ENCODE data around the gene ALPK1. TPM values are rescaled to one million over a fixed set of nuclear protein-coding genes. Genes with fewer than 3 reads are reported as not detected.

The ALPK1 gene
- polyA plus RNA-seq, 1 of the 3 experiments (the other 2 are of a cell fraction), result 2.8 TPM

- WGBS (ENCODE audit: low lambda C conversion rate), result 80% methylated on average over 10 of the region's 11 CpGs
- H3K36me3 ChIP-seq (replicated peaks in 1 of 2; ENCODE audit: control insufficient read depth in 1 of 2, insufficient read depth in 2 of 2, low read length in 1 of 2), result no peaks in the 10 kb centered on the region
- peaks cover 0 to 6% of the 10 kb centered on the region in 2 experiments; a peak in 2 of 4 replicates for H3K4me1 ChIP-seq (ENCODE audit: control insufficient read depth in 1 of 2, insufficient read depth in 2 of 2, low read depth in 1 of 2, low read length in 1 of 2)
- H3K27me3 ChIP-seq (ENCODE audit: insufficient read depth), result no peaks in the 10 kb centered on the region
- no peaks in the 10 kb centered on the region for H3K79me2 ChIP-seq (ENCODE audit: insufficient read depth)
- H3K4me2 ChIP-seq, result no peak overlapping the region
- H3K27ac ChIP-seq (ENCODE audit: low read depth in 2 of 2, low read length in 1 of 2), result no peak overlapping the region; a peak in 1 of 4 replicates
- H3F3A ChIP-seq (replicated peaks; ENCODE audit: insufficient read depth), result no peaks in the 10 kb centered on the region
- no peak overlapping the region for H2AFZ ChIP-seq (ENCODE audit: low read depth)
- H3K4me3 ChIP-seq (ENCODE audit: low read depth in 2 of 2, low read length in 1 of 2), result no peak overlapping the region
- POLR2A ChIA-PET, result no interaction called here
- H3K9ac ChIP-seq, result no peak overlapping the region
- CTCF ChIA-PET, result interaction anchor here (0.6 to 3.1 kb wide), 10 partner anchors 11 to 257 kb away, joined by 3 to 18 read pairs (median 4); no protein-coding TSS in a partner anchor
- TF ChIP-seq REST (IDR thresholded peaks at IDR 0.05; ENCODE audit: low read depth, low read length) (no peak), RFX5 (IDR thresholded peaks at IDR 0.05; ENCODE audit: low read length) (no peak), MXI1 (IDR thresholded peaks at IDR 0.05; ENCODE audit: low read depth, low read length) (peak; percentile 81), FOXJ3 (CRISPR knock-in tag; IDR thresholded peaks at IDR 0.05) (no peak), JUND (IDR thresholded peaks at IDR 0.05) (no peak), TAF1 (IDR thresholded peaks at IDR 0.05; ENCODE audit: borderline replicate concordance, low read depth, low read length) (no peak), MAX (IDR thresholded peaks at IDR 0.05; ENCODE audit: low read depth) (no peak), IRF3 (IDR thresholded peaks at IDR 0.05; ENCODE audit: low read depth, low read length) (no peak), EP300 (IDR thresholded peaks at IDR 0.05; ENCODE audit: borderline replicate concordance in 1 of 2, low read depth in 1 of 2, low read length in 1 of 2) (no peak), EZH2phosphoT487 (IDR thresholded peaks at IDR 0.05; ENCODE audit: borderline replicate concordance, low read depth) (no peak), NRF1 (IDR thresholded peaks at IDR 0.05; ENCODE audit: low read depth, low read length) (no peak), RAD21 (IDR thresholded peaks at IDR 0.05; ENCODE audit: low read length) (peak; percentile 50), FOSL2 (IDR thresholded peaks at IDR 0.05; ENCODE audit: borderline replicate concordance, low read depth) (no peak), PBX3 (IDR thresholded peaks at IDR 0.05) (no peak), USF1 (IDR thresholded peaks at IDR 0.05; ENCODE audit: borderline replicate concordance, low read depth) (no peak), USF2 (IDR thresholded peaks at IDR 0.05; ENCODE audit: borderline replicate concordance, low read depth, low read length) (no peak), SMC3 (IDR thresholded peaks at IDR 0.05; ENCODE audit: low read depth, low read length) (peak; percentile 28; the same call in 1 of the 2 replicates), NFIC (IDR thresholded peaks at IDR 0.05; ENCODE audit: borderline replicate concordance) (no peak), MEF2A (IDR thresholded peaks at IDR 0.05; ENCODE audit: borderline replicate concordance, low read depth) (no peak), FOXM1 (IDR thresholded peaks at IDR 0.05; ENCODE audit: low read depth) (no peak)
- DNase-seq, result peak; percentile 57
- H3K9me3 ChIP-seq, result no peaks in the 10 kb centered on the region
- no peaks in the 10 kb centered on the region for H4K20me1 ChIP-seq (ENCODE audit: insufficient read depth)
- H3K9me2 ChIP-seq, result no peaks in the 10 kb centered on the region
These were observed 51.5 kb downstream of the ALPK1 start for GRCh38 chr4:112348488-112349158.
